Fibroblast of lung (primary cell): ENCODE measurements around the gene PDE6D. TPM values are rescaled to one million over a fixed set of nuclear protein-coding genes. Genes with fewer than 3 reads are reported as not detected.

Experiments used
- DNase-seq, 2 donors: peaks; one replicate each; pipeline versions ENCODE4 v3.0.0 to v3.0.0-alpha.2; 2010; ENCODE audit warnings: low read depth in 2 of 2
- H2AFZ ChIP-seq: 2 replicates; pipeline ENCODE4 v1.5.1; 2012; ENCODE audit warnings: low read length, control low read depth, inconsistent platforms
- H3K27ac ChIP-seq: 2 replicates; pipeline ENCODE4 v1.5.1; 2011; ENCODE audit warnings: low read length, control low read depth; ENCODE audit not compliant: insufficient read depth
- H3K27me3 ChIP-seq: 2 replicates; pipeline ENCODE4 v1.5.1; 2011; ENCODE audit warnings: mild to moderate bottlenecking, low read length; ENCODE audit not compliant: control insufficient read depth, insufficient read depth
- H3K36me3 ChIP-seq: 2 replicates; pipeline ENCODE4 v1.5.1; 2011; ENCODE audit warnings: low read length; ENCODE audit not compliant: control insufficient read depth, insufficient read depth
- H3K4me1 ChIP-seq: 2 replicates; pipeline ENCODE4 v1.5.1; 2011; ENCODE audit warnings: low read length; ENCODE audit not compliant: control insufficient read depth, insufficient read depth; ENCODE audit errors: extremely low read depth
- H3K4me2 ChIP-seq: 2 replicates; pipeline ENCODE4 v1.5.1; 2011; ENCODE audit warnings: low read length, control low read depth; ENCODE audit not compliant: insufficient read depth; ENCODE audit errors: extremely low read depth
- H3K4me3 ChIP-seq, 4 experiments: fragments of 200-600 bp in 1 of 4; sonication (generic) in 1 of 4; replicated peaks in 1 of 4; 2 replicates each; pipeline ENCODE4 v1.5.1; 2011 to 2016; ENCODE audit warnings: low read length in 4 of 4, low read depth in 3 of 4, mild to moderate bottlenecking in 3 of 4, control low read depth in 2 of 4, inconsistent platforms in 1 of 4, mixed read lengths in 1 of 4; ENCODE audit not compliant: insufficient read depth in 1 of 4; ENCODE audit errors: control extremely low read depth in 1 of 4
- H3K79me2 ChIP-seq: 2 replicates; pipeline ENCODE4 v1.5.1; 2012; ENCODE audit warnings: mild to moderate bottlenecking, low read length, inconsistent platforms; ENCODE audit not compliant: control insufficient read depth, insufficient read depth
- H3K9ac ChIP-seq: 2 replicates; pipeline ENCODE4 v1.5.1; 2011; ENCODE audit warnings: mild to moderate bottlenecking, low read length, control low read depth; ENCODE audit not compliant: insufficient read depth
- H3K9me3 ChIP-seq: 2 replicates; pipeline ENCODE4 v1.5.1; 2012; ENCODE audit warnings: low read depth, low read length; ENCODE audit not compliant: control insufficient read depth, insufficient read depth
- H4K20me1 ChIP-seq: 2 replicates; pipeline ENCODE4 v1.5.1; 2011; ENCODE audit warnings: low read length; ENCODE audit not compliant: control insufficient read depth, insufficient read depth; ENCODE audit errors: extremely low read depth
- EZH2 ChIP-seq: IDR thresholded peaks from 2 replicates; pipeline ENCODE4 v1.5.1; 2012; ENCODE audit warnings: low read length, control low read depth, mild to moderate bottlenecking; ENCODE audit errors: missing control alignments
- polyA plus RNA-seq, 2 donors: library from polyadenylated mRNA; depleted of rRNA in 1 of 2; stranded (reverse) in 1 of 2; unstranded in 1 of 2; fragments of >200 nt; gene quantifications; 2 replicates each; pipeline ENCODE4 v1.2.1, GENCODE V29; 2011 to 2012; ENCODE audit warnings: missing spikeins in 1 of 2
- total RNA-seq: library from RNA; depleted of rRNA; stranded (reverse); fragments of >200 nt; gene quantifications from 2 replicates; pipeline ENCODE4 v1.2.1, GENCODE V29; 2014
- TF ChIP-seq, protein P1 (sequence below), 2 donors: IDR thresholded peaks in 1 of 2; conservative IDR thresholded peaks in 1 of 2; 1 replicate in 1 of 2; 2 replicates in 1 of 2; pipeline ENCODE4 v1.5.1; 2011 to 2012; ENCODE audit warnings: low read length in 2 of 2, control low read depth in 1 of 2, inconsistent platforms in 1 of 2, low read depth in 1 of 2, mild to moderate bottlenecking in 1 of 2

PDE6D gene
- total and polyA plus RNA-seq, 2 donors (not counting 1 experiment from before 2014, with no cell fraction given) = 14.4 to 32.3 TPM

DNA sequence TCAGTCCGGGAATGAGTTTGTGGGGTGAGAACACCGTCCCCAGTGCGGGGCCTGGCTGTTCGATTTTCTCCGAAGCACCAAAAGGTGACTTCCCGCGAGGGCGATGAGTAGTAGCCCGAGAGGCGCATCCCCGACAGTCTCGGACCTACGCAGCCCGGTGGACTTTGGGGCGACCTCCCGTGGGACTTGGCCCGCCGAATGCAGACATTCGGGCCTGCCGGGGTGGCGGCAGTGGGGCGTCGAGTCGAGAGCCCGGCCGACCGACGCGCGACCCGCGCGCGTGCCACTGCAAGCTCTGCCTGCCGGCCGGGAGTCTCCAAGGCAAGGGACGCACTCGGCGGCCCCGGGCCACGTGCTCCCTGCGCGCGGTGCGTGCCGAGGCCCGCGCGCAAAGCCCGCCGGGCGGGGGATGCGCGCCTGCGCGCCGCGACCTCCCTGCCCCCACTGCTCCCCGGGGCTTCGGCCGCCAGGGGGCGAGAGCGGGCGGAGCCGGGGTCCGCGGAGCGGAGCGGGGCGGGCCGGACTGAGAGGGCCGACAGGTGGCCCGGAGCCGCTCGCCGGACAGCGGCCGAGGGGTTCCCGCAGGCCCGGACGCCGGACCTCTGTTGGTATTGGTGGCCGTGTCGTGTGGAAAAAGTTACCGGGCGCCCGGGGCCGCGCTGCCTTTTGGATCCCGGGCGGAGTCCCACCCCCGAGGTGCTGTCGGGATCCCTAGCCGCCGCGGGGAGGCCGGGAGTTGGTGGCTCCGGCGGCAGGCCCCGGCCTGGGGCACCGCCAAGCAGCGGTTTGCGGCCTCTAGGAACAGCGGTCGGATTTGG is 70.9 kb downstream of the PDE6D start:
- Histone ChIP-seq H3K4me1 (peaks cover 14% of the 10 kb centered on the region), H3K36me3 (peaks cover 5% of the 10 kb centered on the region), H3K27me3 (no peaks in the 10 kb centered on the region), H2AFZ (no peak overlapping the region), H3K4me2 (peak overlapping the region; percentile 91), H3K79me2 (peaks cover 44% of the 10 kb centered on the region), H4K20me1 (no peaks in the 10 kb centered on the region), H3K9me3 (no peaks in the 10 kb centered on the region), H3K27ac (peak overlapping the region; percentile 93), H3K4me3 (peak overlapping the region; percentile 85 to 95 (median 92)), H3K9ac (peak overlapping the region; percentile 97)
- TF ChIP-seq EZH2 = no peak
- TF ChIP-seq, protein P1, sequence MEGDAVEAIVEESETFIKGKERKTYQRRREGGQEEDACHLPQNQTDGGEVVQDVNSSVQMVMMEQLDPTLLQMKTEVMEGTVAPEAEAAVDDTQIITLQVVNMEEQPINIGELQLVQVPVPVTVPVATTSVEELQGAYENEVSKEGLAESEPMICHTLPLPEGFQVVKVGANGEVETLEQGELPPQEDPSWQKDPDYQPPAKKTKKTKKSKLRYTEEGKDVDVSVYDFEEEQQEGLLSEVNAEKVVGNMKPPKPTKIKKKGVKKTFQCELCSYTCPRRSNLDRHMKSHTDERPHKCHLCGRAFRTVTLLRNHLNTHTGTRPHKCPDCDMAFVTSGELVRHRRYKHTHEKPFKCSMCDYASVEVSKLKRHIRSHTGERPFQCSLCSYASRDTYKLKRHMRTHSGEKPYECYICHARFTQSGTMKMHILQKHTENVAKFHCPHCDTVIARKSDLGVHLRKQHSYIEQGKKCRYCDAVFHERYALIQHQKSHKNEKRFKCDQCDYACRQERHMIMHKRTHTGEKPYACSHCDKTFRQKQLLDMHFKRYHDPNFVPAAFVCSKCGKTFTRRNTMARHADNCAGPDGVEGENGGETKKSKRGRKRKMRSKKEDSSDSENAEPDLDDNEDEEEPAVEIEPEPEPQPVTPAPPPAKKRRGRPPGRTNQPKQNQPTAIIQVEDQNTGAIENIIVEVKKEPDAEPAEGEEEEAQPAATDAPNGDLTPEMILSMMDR (conservative IDR thresholded peaks at IDR 0.05 in 1 of 2, IDR thresholded peaks at IDR 0.05 in 1 of 2; ENCODE audit: low read depth in 1 of 2, low read length in 2 of 2) = peak; percentile 38 to 63
- peak; percentile 77 to 84 for DNase-seq

DNA sequence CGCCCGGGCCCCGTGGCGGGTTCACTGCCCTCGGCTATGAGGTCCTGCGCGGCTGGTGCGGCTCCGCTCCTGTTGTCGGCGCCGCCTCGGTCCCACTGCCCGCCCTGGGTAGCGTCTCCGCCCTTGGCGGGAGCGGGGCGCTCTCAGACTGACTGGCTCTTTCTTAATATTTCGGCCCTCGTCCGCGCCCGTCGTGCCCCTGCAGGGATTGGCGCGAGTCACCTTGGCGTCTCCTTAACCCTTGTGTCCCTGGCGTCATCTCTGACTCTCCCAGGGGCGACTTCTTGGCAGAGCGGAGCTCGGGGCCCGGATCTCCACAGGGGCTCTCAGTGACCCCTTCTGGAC is 71.5 kb downstream of the PDE6D start:
- H3K9ac ChIP-seq = peak overlapping the region; percentile 97
- TF ChIP-seq, protein P1 (conservative IDR thresholded peaks at IDR 0.05 in 1 of 2, IDR thresholded peaks at IDR 0.05 in 1 of 2; ENCODE audit: low read depth in 1 of 2, low read length in 2 of 2) = no peak
- TF ChIP-seq EZH2 = no peak
- no peaks in the 10 kb centered on the region for H3K27me3 ChIP-seq
- H3K4me3 ChIP-seq = peak overlapping the region; percentile 82 to 95 (median 92)
- DNase-seq = no peak
- H3K36me3 ChIP-seq = peaks cover 5% of the 10 kb centered on the region
- H3K4me1 ChIP-seq = peaks cover 14% of the 10 kb centered on the region
- peak overlapping the region; percentile 84 for H3K4me2 ChIP-seq
- H3K9me3 ChIP-seq = no peaks in the 10 kb centered on the region
- no peaks in the 10 kb centered on the region for H4K20me1 ChIP-seq
- H3K79me2 ChIP-seq = peaks cover 44% of the 10 kb centered on the region
- H2AFZ ChIP-seq = no peak overlapping the region
- H3K27ac ChIP-seq = peak overlapping the region; percentile 93

DNA sequence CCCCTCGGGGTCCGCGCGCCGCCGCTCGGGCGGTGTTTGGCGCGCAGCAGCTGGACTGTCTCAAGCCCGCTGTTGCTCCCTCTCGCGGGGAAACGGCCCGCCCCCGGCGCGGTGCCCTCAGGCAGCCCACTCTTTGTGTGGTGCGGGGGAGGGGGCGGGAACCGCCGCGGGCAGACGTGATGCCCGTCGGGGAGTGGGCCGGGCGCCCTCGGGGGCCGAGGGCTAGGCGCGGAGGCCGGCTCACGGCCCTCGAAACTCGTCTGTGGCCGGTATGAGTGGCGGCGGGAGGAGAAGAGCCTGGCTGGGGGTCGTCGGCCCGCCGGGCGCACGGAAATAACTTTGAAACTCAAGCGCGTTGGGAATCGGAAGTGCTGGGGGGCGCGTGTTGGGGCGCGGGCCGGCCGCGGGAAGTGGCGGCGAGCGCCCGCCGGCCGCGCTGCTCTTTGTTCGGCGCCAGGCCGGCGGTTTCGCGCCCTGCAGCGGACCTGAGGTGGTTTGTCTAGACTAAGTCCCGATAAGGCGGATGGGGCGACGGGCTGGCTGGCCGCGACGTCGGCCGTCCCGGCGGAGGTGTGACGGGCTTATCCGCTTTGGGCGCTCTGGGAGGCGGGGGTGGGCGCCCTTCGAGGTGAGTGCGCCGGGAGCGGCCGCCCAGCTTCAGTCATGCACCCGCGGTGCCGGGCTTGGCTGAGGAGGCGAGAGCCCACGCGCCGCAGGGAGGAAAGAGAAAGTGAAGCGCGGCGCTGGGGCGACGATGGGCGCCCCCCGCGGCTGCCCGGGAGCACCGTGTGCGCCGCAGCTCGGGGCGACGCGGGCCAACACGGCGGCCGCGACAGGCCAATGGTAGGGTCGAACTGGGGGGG is 72.1 kb downstream of the PDE6D start:
- Histone ChIP-seq H3K4me1 (peaks cover 14% of the 10 kb centered on the region), H3K79me2 (peaks cover 43% of the 10 kb centered on the region), H3K9me3 (no peaks in the 10 kb centered on the region), H2AFZ (no peak overlapping the region), H3K27me3 (no peaks in the 10 kb centered on the region), H4K20me1 (no peaks in the 10 kb centered on the region), H3K27ac (peak overlapping the region; percentile 93), H3K36me3 (peaks cover 5% of the 10 kb centered on the region), H3K9ac (peak overlapping the region; percentile 97), H3K4me2 (peak overlapping the region; percentile 51), H3K4me3 (peak overlapping the region; percentile 82 to 95 (median 92))
- TF ChIP-seq EZH2 = no peak
- TF ChIP-seq, protein P1 (conservative IDR thresholded peaks at IDR 0.05 in 1 of 2, IDR thresholded peaks at IDR 0.05 in 1 of 2; ENCODE audit: low read depth in 1 of 2, low read length in 2 of 2) = no peak
- peak; percentile 40 to 42 for DNase-seq
